Esophagus muscularis mucosa (tissue), 4 donors: ENCODE measurements around the gene MEF2A. TPM values are rescaled to one million over a fixed set of nuclear protein-coding genes. Genes with fewer than 3 reads are reported as not detected.

Source experiments
- DNase-seq: peaks from one replicate; pipeline ENCODE4 v3.0.0-alpha.2; 2017; ENCODE audit errors: extremely low spot score
- H3K27ac ChIP-seq, 4 donors: fragments of 200-600 bp; sonication (generic); replicated peaks in 1 of 4; 1 replicate in 3 of 4; 2 replicates in 1 of 4; pipeline ENCODE4 v1.5.1; 2016 to 2019; ENCODE audit warnings: mild to moderate bottlenecking in 1 of 4
- H3K27me3 ChIP-seq, 4 donors: fragments of 200-600 bp; sonication (generic); one replicate each; pipeline versions ENCODE4 v1.5.1 to v1.6.0; 2016 to 2019
- H3K36me3 ChIP-seq, 4 donors: fragments of 200-600 bp; sonication (generic); one replicate each; pipeline ENCODE4 v1.5.1; 2016 to 2019
- H3K4me1 ChIP-seq, 4 donors: fragments of 200-600 bp; sonication (generic); one replicate each; pipeline ENCODE4 v1.5.1; 2016 to 2019
- H3K4me3 ChIP-seq, 4 donors: fragments of 200-600 bp; sonication (generic); 1 replicate in 2 of 4; 2 replicates in 2 of 4; pipeline ENCODE4 v1.5.1; 2016 to 2019; ENCODE audit warnings: mild to moderate bottlenecking in 4 of 4, moderate library complexity in 1 of 4
- H3K9me3 ChIP-seq, 4 donors: fragments of 200-600 bp; sonication (generic); 1 replicate in 3 of 4; 2 replicates in 1 of 4; pipeline ENCODE4 v1.5.1; 2016 to 2019
- CTCF ChIP-seq, 3 experiments: fragments of 200-600 bp in 2 of 3; fragments of 450-650 bp in 1 of 3; sonication (generic) in 2 of 3; IDR thresholded peaks; one replicate each; pipeline ENCODE4 v1.5.1; 2017 to 2019; ENCODE audit warnings: antibody characterized with exemption in 3 of 3, mild to moderate bottlenecking in 2 of 3, moderate library complexity in 1 of 3
- EP300 ChIP-seq: sonication (generic); formaldehyde crosslinking; IDR thresholded peaks from one replicate; pipeline ENCODE4 v1.6.1; 2017; ENCODE audit warnings: antibody characterized with exemption
- POLR2A ChIP-seq: fragments of 450-650 bp; IDR thresholded peaks from one replicate; pipeline ENCODE4 v1.6.1; 2017; ENCODE audit warnings: antibody characterized with exemption, moderate library complexity, mild to moderate bottlenecking, low read depth
- POLR2AphosphoS5 ChIP-seq, 2 donors: sonication (generic); formaldehyde crosslinking; IDR thresholded peaks; one replicate each; pipeline ENCODE4 v1.6.1; 2017; ENCODE audit warnings: antibody characterized with exemption in 2 of 2
- WGBS: methylation state at CpG from one replicate; pipeline ENCODE4 v1.1.5; 2018; 5-methylcytosine and 5-hydroxymethylcytosine counted together
- intact Hi-C: fragments of 100-400 bp; cut with DNase I; formaldehyde crosslinking; loops from one replicate; pipeline ENCODE4 v1.15.1; 2023
- total RNA-seq, 4 donors: library from RNA; depleted of rRNA; stranded (reverse); fragments of >200 nt; gene quantifications; one replicate each; pipeline versions ENCODE4 v1.1.0 to v1.2.1, GENCODE V29; 2016

The MEF2A gene
- total RNA-seq, 4 donors from 2014 or later: 63.1 to 76.7 (median 73.3) TPM

- Histone ChIP-seq H3K9me3 (no peaks in the 10 kb centered on the region), H3K27me3 (no peaks in the 10 kb centered on the region), H3K36me3 (no peaks in the 10 kb centered on the region), H3K27ac (peak overlapping the region; percentile 58 to 99 (median 99)), H3K4me3 (peak overlapping the region in 2 of 4 donors; percentile 7 to 21), H3K4me1 (peaks cover 43 to 73% (median 63%) of the 10 kb centered on the region in 4 donors)
- 58% methylated on average over 9 of the region's 9 CpGs for WGBS
- no peak for TF ChIP-seq CTCF (IDR thresholded peaks at IDR 0.05)
- no peak for TF ChIP-seq POLR2AphosphoS5 (IDR thresholded peaks at IDR 0.05)
- no peak for TF ChIP-seq EP300
- TF ChIP-seq POLR2A: no peak
- no peak for DNase-seq
- intact Hi-C loops: loop anchor here (5.0 to 10.0 kb wide), 3 partner anchors 61 to 164 kb away; no protein-coding TSS in a partner anchor
Measured at GRCh38 chr15:99568625-99569352, 3.0 kb downstream of the MEF2A start.

- Histone ChIP-seq H3K27ac (peak overlapping the region in 2 of 4 donors; percentile 18 to 99), H3K4me1 (peaks cover 41 to 76% (median 73%) of the 10 kb centered on the region in 4 donors)
- intact Hi-C loops: loop anchor here (10.0 kb wide), 1 partner anchor 114 kb away; no protein-coding TSS in a partner anchor
Measured at GRCh38 chr15:99571299-99571698, 5.5 kb downstream of the MEF2A start.

GRCh38 chr15:99574048-99574447 lies 8.3 kb downstream of the MEF2A start:
- WGBS: 72% methylated on average over 4 of the region's 4 CpGs
- Histone ChIP-seq H3K4me3 (no peak overlapping the region), H3K27me3 (no peaks in the 10 kb centered on the region), H3K27ac (no peak overlapping the region), H3K36me3 (no peaks in the 10 kb centered on the region), H3K4me1 (peaks cover 44 to 84% (median 83%) of the 10 kb centered on the region in 4 donors), H3K9me3 (no peaks in the 10 kb centered on the region)
- TF ChIP-seq POLR2A: no peak
- TF ChIP-seq CTCF (IDR thresholded peaks at IDR 0.05): no peak
- no peak for TF ChIP-seq POLR2AphosphoS5 (IDR thresholded peaks at IDR 0.05)
- TF ChIP-seq EP300: no peak
- intact Hi-C loops: loop anchor here (10.0 kb wide), 1 partner anchor 111 kb away; no protein-coding TSS in a partner anchor
- no peak for DNase-seq

More at GRCh38 chr15:99571299-99571698, 5.5 kb downstream of the MEF2A start:
- H3K9me3 ChIP-seq: no peaks in the 10 kb centered on the region
- H3K36me3 ChIP-seq: no peaks in the 10 kb centered on the region
- DNase-seq: no peak
- no peak overlapping the region for H3K4me3 ChIP-seq
- 72% methylated on average over 3 of the region's 3 CpGs for WGBS
- no peak for TF ChIP-seq EP300
- TF ChIP-seq POLR2AphosphoS5 (IDR thresholded peaks at IDR 0.05): no peak
- TF ChIP-seq POLR2A: no peak
- no peak for TF ChIP-seq CTCF (IDR thresholded peaks at IDR 0.05)
- no peaks in the 10 kb centered on the region for H3K27me3 ChIP-seq

GRCh38 chr15:99574502-99574901 lies 8.7 kb downstream of the MEF2A start:
- H3K4me1 ChIP-seq: peaks cover 45 to 86% (median 83%) of the 10 kb centered on the region in 4 donors
- H3K27ac ChIP-seq: no peak overlapping the region
- no peak for DNase-seq
- H3K27me3 ChIP-seq: no peaks in the 10 kb centered on the region
- intact Hi-C loops: loop anchor here (10.0 kb wide), 1 partner anchor 110 kb away; no protein-coding TSS in a partner anchor
- no peak overlapping the region for H3K4me3 ChIP-seq
- no peaks in the 10 kb centered on the region for H3K36me3 ChIP-seq
- H3K9me3 ChIP-seq: no peaks in the 10 kb centered on the region
- WGBS: 99% methylated on average over 6 of the region's 6 CpGs
- TF ChIP-seq CTCF (IDR thresholded peaks at IDR 0.05): no peak
- no peak for TF ChIP-seq EP300
- TF ChIP-seq POLR2A: no peak
- no peak for TF ChIP-seq POLR2AphosphoS5 (IDR thresholded peaks at IDR 0.05)
